Measurements from ENCODE around the gene WFDC10A.
"Not testable (repeated sequence)": the region's sequence is repeated elsewhere in the genome, so short reads cannot be mapped to it uniquely, and the experiment has no call there.

DNA sequence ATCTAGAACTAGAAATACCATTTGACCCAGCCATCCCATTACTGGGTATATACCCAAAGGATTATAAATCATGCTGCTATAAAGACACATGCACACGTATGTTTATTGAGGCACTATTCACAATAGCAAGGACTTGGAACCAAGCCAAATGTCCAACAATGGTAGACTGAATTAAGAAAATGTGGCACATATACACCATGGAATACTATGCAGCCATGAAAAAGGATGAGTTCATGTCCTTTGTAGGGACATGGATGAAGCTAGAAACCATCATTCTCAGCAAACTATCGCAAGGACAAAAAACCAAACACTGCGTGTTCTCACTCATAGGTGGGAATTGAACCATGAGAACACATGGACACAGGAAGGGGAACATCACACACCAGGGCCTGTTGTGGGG, 27.5 kb downstream of the WFDC10A start:
- not testable (repeated sequence) for TF ChIP-seq EP300 (IDR thresholded peaks at IDR 0.05)
- TF ChIP-seq, protein P1, sequence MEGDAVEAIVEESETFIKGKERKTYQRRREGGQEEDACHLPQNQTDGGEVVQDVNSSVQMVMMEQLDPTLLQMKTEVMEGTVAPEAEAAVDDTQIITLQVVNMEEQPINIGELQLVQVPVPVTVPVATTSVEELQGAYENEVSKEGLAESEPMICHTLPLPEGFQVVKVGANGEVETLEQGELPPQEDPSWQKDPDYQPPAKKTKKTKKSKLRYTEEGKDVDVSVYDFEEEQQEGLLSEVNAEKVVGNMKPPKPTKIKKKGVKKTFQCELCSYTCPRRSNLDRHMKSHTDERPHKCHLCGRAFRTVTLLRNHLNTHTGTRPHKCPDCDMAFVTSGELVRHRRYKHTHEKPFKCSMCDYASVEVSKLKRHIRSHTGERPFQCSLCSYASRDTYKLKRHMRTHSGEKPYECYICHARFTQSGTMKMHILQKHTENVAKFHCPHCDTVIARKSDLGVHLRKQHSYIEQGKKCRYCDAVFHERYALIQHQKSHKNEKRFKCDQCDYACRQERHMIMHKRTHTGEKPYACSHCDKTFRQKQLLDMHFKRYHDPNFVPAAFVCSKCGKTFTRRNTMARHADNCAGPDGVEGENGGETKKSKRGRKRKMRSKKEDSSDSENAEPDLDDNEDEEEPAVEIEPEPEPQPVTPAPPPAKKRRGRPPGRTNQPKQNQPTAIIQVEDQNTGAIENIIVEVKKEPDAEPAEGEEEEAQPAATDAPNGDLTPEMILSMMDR (IDR thresholded peaks at IDR 0.05): not testable (repeated sequence)

All from suprapubic skin (tissue), 3 donors.